ENCODE measurements around the gene SGCG. TPM values are rescaled to one million over a fixed set of nuclear protein-coding genes. Genes with fewer than 3 reads are reported as not detected.

The SGCG gene
- total RNA-seq, 1 experiment from 2014 or later = 0.15 TPM

DNA sequence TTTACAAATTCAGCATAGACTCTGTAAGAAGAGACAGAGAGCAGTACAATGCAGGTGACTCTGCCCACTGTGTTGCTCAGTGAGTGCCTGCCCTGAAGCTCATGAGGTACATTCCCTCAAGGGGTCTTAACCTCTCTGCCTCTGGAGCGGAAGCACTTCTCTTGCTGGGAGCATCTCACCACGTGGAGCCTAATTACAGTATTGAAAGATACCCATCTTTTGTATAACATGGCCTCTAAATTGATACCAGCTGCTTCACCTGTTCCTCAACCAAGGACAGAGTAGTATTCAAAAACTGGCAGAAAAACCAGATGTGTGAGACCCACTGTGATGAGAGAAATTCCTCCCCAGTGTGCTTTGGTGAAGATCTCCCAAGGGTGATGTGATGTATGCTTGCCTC is 175.6 kb downstream of the SGCG start:
- Histone ChIP-seq H3K79me2 (ENCODE audit: insufficient read depth, low read length) (peaks cover 27% of the 10 kb centered on the region; the same call in 1 of the 2 replicates), H3K9ac (ENCODE audit: low read length) (no peak overlapping the region), H2AFZ (ENCODE audit: low read depth, low read length, poor library complexity, severe bottlenecking) (no peak overlapping the region), H4K20me1 (ENCODE audit: insufficient read depth) (no peaks in the 10 kb centered on the region; the same call in 1 of the 2 replicates), H3K4me2 (ENCODE audit: low read length) (no peak overlapping the region), H3K4me3 (replicated peaks in 1 of 2; ENCODE audit: low read depth in 1 of 2, low read length in 2 of 2) (no peak overlapping the region), H3K4me1 (ENCODE audit: control insufficient read depth in 1 of 2, insufficient read depth in 2 of 2, low read length in 2 of 2) (no peaks in the 10 kb centered on the region), H3K27ac (ENCODE audit: low read depth, low read length) (no peak overlapping the region), H3K27me3 (ENCODE audit: insufficient read depth, low read length) (no peaks in the 10 kb centered on the region), H3K36me3 (ENCODE audit: control insufficient read depth in 1 of 2, insufficient read depth in 2 of 2, low read length in 2 of 2) (peaks cover 30 to 48% of the 10 kb centered on the region in 2 experiments; a peak in 3 of 4 replicates), H3K9me2 (ENCODE audit: insufficient read depth) (no peaks in the 10 kb centered on the region), H3K9me3 (ENCODE audit: control insufficient read depth in 1 of 2, insufficient read depth in 1 of 2, low read depth in 1 of 2, low read length in 2 of 2) (no peaks in the 10 kb centered on the region)
- ATAC-seq (no peak), DNase-seq (ENCODE audit: low read depth, low spot score) (no peak)
- no peak for TF ChIP-seq CEBPB (IDR thresholded peaks at IDR 0.05; ENCODE audit: low read depth)
- TF ChIP-seq, protein P1, sequence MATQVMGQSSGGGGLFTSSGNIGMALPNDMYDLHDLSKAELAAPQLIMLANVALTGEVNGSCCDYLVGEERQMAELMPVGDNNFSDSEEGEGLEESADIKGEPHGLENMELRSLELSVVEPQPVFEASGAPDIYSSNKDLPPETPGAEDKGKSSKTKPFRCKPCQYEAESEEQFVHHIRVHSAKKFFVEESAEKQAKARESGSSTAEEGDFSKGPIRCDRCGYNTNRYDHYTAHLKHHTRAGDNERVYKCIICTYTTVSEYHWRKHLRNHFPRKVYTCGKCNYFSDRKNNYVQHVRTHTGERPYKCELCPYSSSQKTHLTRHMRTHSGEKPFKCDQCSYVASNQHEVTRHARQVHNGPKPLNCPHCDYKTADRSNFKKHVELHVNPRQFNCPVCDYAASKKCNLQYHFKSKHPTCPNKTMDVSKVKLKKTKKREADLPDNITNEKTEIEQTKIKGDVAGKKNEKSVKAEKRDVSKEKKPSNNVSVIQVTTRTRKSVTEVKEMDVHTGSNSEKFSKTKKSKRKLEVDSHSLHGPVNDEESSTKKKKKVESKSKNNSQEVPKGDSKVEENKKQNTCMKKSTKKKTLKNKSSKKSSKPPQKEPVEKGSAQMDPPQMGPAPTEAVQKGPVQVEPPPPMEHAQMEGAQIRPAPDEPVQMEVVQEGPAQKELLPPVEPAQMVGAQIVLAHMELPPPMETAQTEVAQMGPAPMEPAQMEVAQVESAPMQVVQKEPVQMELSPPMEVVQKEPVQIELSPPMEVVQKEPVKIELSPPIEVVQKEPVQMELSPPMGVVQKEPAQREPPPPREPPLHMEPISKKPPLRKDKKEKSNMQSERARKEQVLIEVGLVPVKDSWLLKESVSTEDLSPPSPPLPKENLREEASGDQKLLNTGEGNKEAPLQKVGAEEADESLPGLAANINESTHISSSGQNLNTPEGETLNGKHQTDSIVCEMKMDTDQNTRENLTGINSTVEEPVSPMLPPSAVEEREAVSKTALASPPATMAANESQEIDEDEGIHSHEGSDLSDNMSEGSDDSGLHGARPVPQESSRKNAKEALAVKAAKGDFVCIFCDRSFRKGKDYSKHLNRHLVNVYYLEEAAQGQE (IDR thresholded peaks at IDR 0.05; ENCODE audit: low read depth) = no peak
- TF ChIP-seq, protein P2, sequence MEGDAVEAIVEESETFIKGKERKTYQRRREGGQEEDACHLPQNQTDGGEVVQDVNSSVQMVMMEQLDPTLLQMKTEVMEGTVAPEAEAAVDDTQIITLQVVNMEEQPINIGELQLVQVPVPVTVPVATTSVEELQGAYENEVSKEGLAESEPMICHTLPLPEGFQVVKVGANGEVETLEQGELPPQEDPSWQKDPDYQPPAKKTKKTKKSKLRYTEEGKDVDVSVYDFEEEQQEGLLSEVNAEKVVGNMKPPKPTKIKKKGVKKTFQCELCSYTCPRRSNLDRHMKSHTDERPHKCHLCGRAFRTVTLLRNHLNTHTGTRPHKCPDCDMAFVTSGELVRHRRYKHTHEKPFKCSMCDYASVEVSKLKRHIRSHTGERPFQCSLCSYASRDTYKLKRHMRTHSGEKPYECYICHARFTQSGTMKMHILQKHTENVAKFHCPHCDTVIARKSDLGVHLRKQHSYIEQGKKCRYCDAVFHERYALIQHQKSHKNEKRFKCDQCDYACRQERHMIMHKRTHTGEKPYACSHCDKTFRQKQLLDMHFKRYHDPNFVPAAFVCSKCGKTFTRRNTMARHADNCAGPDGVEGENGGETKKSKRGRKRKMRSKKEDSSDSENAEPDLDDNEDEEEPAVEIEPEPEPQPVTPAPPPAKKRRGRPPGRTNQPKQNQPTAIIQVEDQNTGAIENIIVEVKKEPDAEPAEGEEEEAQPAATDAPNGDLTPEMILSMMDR (IDR thresholded peaks at IDR 0.05 in 2 of 3, conservative IDR thresholded peaks at IDR 0.05 in 1 of 3; ENCODE audit: borderline replicate concordance in 1 of 3, insufficient read depth in 1 of 3, low read depth in 2 of 3, low read length in 2 of 3) = no peak
- no peak for TF ChIP-seq YY1 (IDR thresholded peaks at IDR 0.05; ENCODE audit: extremely low read depth, insufficient replicate concordance, low read depth, low read length)
- no peak for TF ChIP-seq POLR2A (IDR thresholded peaks at IDR 0.05; ENCODE audit: borderline replicate concordance, extremely low read depth, insufficient read depth, insufficient read length)
- no TSS peak for BruUV-seq (replicated peaks)
- CTCF ChIA-PET = no interaction called here
- POLR2A ChIA-PET = no interaction called here
- intact Hi-C loops (cut with micrococcal nuclease) = no loop called here
- RAD21 ChIA-PET (ENCODE audit: low non-redundant PET in 1 of 2, low total read pairs in 2 of 2, uncharacterized antibody in 2 of 2, unreplicated experiment in 2 of 2) = no interaction called here

All from HCT116 (cell line).